ENCODE measurements around the gene TNFAIP8L2.

DNA sequence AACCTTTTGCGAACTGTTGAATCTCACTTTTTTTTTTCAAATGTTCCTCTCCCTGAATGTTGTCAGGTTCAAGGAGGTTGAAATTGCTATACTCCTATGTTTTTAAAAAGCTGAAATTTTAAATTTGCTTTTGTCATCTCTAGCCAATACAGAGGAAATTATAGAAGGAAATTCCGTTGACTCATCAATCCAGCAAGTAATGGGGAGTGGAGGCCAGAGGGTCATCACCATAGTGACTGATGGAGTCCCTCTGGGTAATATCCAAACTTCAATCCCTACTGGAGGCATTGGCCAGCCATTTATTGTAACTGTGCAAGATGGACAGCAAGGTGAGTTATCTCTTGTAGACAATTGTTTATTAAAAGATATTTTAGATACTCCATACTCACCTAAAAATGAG, 49.6 kb upstream of the TNFAIP8L2 start:
- TF ChIP-seq EP300 (IDR thresholded peaks at IDR 0.05; ENCODE audit: borderline replicate concordance) (no peak), YY1 (IDR thresholded peaks at IDR 0.05; ENCODE audit: low read depth) (no peak), RAD21 (IDR thresholded peaks at IDR 0.05; ENCODE audit: low read depth) (no peak), TEAD4 (IDR thresholded peaks at IDR 0.05) (no peak)
